HepG2 (cell line): ENCODE data around the gene ARMC5. TPM values are rescaled to one million over a fixed set of nuclear protein-coding genes. Genes with fewer than 3 reads are reported as not detected.

Experiments
- ATAC-seq: fragments of 200-7000 bp; cut with Tn5 transposase; 3 replicates; pipeline ENCODE4 v1.9.1; 2020; ENCODE audit warnings: mild to moderate bottlenecking, moderate library complexity
- BruUV-seq: library from RNA; stranded (reverse); fragments of 400-500 nt; replicated peaks from 2 replicates; lab custom pipeline; 2021; lab: Mats Ljungman, UMichigan
- CTCF ChIA-PET: fragments of 300-600 bp; formaldehyde crosslinking; extraction: SDS; loops from one replicate; lab custom pipeline; 2021; ENCODE audit warnings: low total read pairs, inconsistent platforms, low intra/inter-chr PET ratio; lab: Yijun Ruan, JAX
- POLR2A ChIA-PET: fragments of 350-600 bp; sonication (Branson Sonifier 250); formaldehyde crosslinking; loops from one replicate; lab custom pipeline; 2020; ENCODE audit warnings: antibody characterized with exemption, inconsistent platforms; lab: Yijun Ruan, JAX
- DNase-seq: peaks from one replicate; pipeline ENCODE4 v3.0.0-alpha.2; 2015; ENCODE audit warnings: low spot score
- FAIRE-seq: peaks from 3 replicates; lab custom pipeline; 2011; peaks lifted over from hg19 to GRCh38; lab: Jason Lieb, UNC
- H2AFZ ChIP-seq: one replicate; pipeline ENCODE4 v1.6.1; 2011; ENCODE audit warnings: low read length, inconsistent platforms
- H3K27ac ChIP-seq: fragments of 300-600 bp; 3 replicates; pipeline ENCODE4 v1.8.0; 2011; ENCODE audit warnings: mixed run types, mild to moderate bottlenecking, mixed read lengths, low read length, inconsistent platforms; ENCODE audit not compliant: insufficient read depth; ENCODE audit errors: extremely low read length
- H3K27me3 ChIP-seq, 2 experiments: fragments of 200-600 bp in 1 of 2; 2 replicates in 1 of 2; 3 replicates in 1 of 2; pipeline versions ENCODE4 v1.6.0 to v1.8.0; 2011; ENCODE audit warnings: low read length in 2 of 2, mild to moderate bottlenecking in 2 of 2, moderate library complexity in 2 of 2, inconsistent platforms in 1 of 2; ENCODE audit not compliant: insufficient read depth in 2 of 2, control insufficient read depth in 1 of 2
- H3K36me3 ChIP-seq, 2 experiments: fragments of 200-600 bp in 1 of 2; replicated peaks in 1 of 2; 2 replicates in 1 of 2; 3 replicates in 1 of 2; pipeline versions ENCODE4 v1.5.1 to v1.8.0; 2011; ENCODE audit warnings: low read length in 2 of 2, inconsistent platforms in 1 of 2; ENCODE audit not compliant: insufficient read depth in 2 of 2, control insufficient read depth in 1 of 2
- H3K4me1 ChIP-seq: 2 replicates; pipeline ENCODE4 v1.5.1; 2012; ENCODE audit warnings: low read length, inconsistent platforms; ENCODE audit not compliant: insufficient read depth
- H3K4me2 ChIP-seq: 2 replicates; pipeline ENCODE4 v1.6.0; 2011; ENCODE audit warnings: low read depth, low read length, inconsistent platforms
- H3K4me3 ChIP-seq, 3 experiments: fragments of 200-600 bp in 1 of 3; sonication (generic), shearing (Covaris generic) in 1 of 3; replicated peaks in 1 of 3; 2 replicates each; pipeline ENCODE4 v1.5.1; 2011 to 2016; ENCODE audit warnings: low read length in 3 of 3, inconsistent platforms in 2 of 3, low read depth in 2 of 3, mild to moderate bottlenecking in 2 of 3, control low read depth in 1 of 3, mixed read lengths in 1 of 3; ENCODE audit not compliant: insufficient read depth in 1 of 3
- H3K79me2 ChIP-seq: one replicate; pipeline ENCODE4 v1.6.1; 2011; ENCODE audit warnings: low read length, inconsistent platforms; ENCODE audit not compliant: insufficient read depth
- H3K9ac ChIP-seq: 2 replicates; pipeline ENCODE4 v1.6.0; 2011; ENCODE audit warnings: mild to moderate bottlenecking, low read depth, low read length, inconsistent platforms; ENCODE audit not compliant: insufficient read depth
- H3K9me3 ChIP-seq: 2 replicates; pipeline ENCODE4 v1.5.1; 2012; ENCODE audit warnings: mild to moderate bottlenecking, low read length
- H4K20me1 ChIP-seq: 2 replicates; pipeline ENCODE4 v1.6.0; 2011; ENCODE audit warnings: inconsistent platforms, mild to moderate bottlenecking, low read length, moderate library complexity; ENCODE audit not compliant: insufficient read depth
- AHDC1 ChIP-seq: sonication (generic); formaldehyde crosslinking; IDR thresholded peaks from 2 replicates; pipeline ENCODE4 v1.5.1; 2020; ENCODE audit warnings: mild to moderate bottlenecking, missing genetic modification reagents, borderline replicate concordance
- CCAR2 ChIP-seq: fragments of 200-400 bp; formaldehyde crosslinking; optimal IDR thresholded peaks from 2 replicates; pipeline ENCODE3; 2018; ENCODE audit warnings: low read depth, mild to moderate bottlenecking, low read length, moderate library complexity
- HDAC1 ChIP-seq: sonication (generic); formaldehyde crosslinking; IDR thresholded peaks from 2 replicates; pipeline ENCODE4 v1.5.1; 2020; ENCODE audit warnings: mild to moderate bottlenecking, missing genetic modification reagents
- PAF1 ChIP-seq: IDR thresholded peaks from 2 replicates; pipeline ENCODE4 v1.6.1; 2016; ENCODE audit warnings: missing genetic modification reagents, missing compliant biosample characterization
- PAXIP1 ChIP-seq: sonication (generic); formaldehyde crosslinking; conservative IDR thresholded peaks from 2 replicates; pipeline ENCODE4 v1.4.0; 2020; ENCODE audit warnings: mild to moderate bottlenecking, missing genetic modification reagents, moderate library complexity
- POLR2AphosphoS5 ChIP-seq: IDR thresholded peaks from 2 replicates; pipeline ENCODE4 v1.6.1; 2012; ENCODE audit warnings: low read depth, low read length
- SIN3A ChIP-seq: IDR thresholded peaks from 2 replicates; pipeline ENCODE4 v1.6.1; 2011; ENCODE audit warnings: low read depth, mild to moderate bottlenecking, control low read depth, low read length, borderline replicate concordance
- WGBS: methylation state at CpG from one replicate; pipeline ENCODE4 v1.1.6; 2017; ENCODE audit warnings: low lambda C conversion rate; 5-methylcytosine and 5-hydroxymethylcytosine counted together
- in situ Hi-C: cut with HindIII; loops from 2 replicates; pipeline ENCODE4 v1.10.0; 2017; ENCODE audit warnings: low pct_unique_long_range_greater_than_20kb; ENCODE audit not compliant: extremely low pct_ligation_motif_present
- intact Hi-C: fragments of 100-400 bp; cut with micrococcal nuclease; formaldehyde crosslinking; loops from one replicate; pipeline ENCODE4 v1.10.0; 2022; ENCODE audit not compliant: unreplicated experiment
- polyA plus RNA-seq, 8 experiments: library from polyadenylated mRNA; depleted of rRNA in 3 of 8; stranded (reverse) in 7 of 8; unstranded in 1 of 8; fragments of >200 nt; fragmentation: Illumina TruSeq in 4 of 8; extraction: Trizol in 4 of 8; gene quantifications; 2 replicates each; pipeline versions ENCODE4 v1.2.1 to v1.2.3, GENCODE V29; 2011 to 2016; ENCODE audit warnings: low read depth in 4 of 8, missing spikeins in 1 of 8, mixed read lengths in 1 of 8; ENCODE audit not compliant: insufficient read depth in 1 of 8
- total RNA-seq, 5 experiments: library from RNA; depleted of rRNA; stranded (reverse); fragments of >200 nt; fragmentation: Illumina TruSeq; extraction: Trizol; gene quantifications; 2 replicates each; pipeline ENCODE4 v1.2.3, GENCODE V29; 2016; ENCODE audit warnings: low read depth in 1 of 5

Gene ARMC5
- total and polyA plus RNA-seq, 2 of the 13 experiments (the other 11 are each of a cell fraction or from before 2014, with no cell fraction given), result 10.8 to 22.3 TPM

GRCh38 chr16:31501966-31502348 lies 42.7 kb downstream of the ARMC5 start:
- peaks cover 7% of the 10 kb centered on the region for H3K79me2 ChIP-seq
- H3K4me1 ChIP-seq, result peaks cover 45% of the 10 kb centered on the region
- no peak overlapping the region for H3K4me3 ChIP-seq
- intact Hi-C loops, result no loop called here
- H2AFZ ChIP-seq, result no peak overlapping the region
- POLR2A ChIA-PET, result interaction anchor here (0.9 to 2.5 kb wide), 4 partner anchors 13 to 372 kb away, joined by 3 to 13 read pairs (median 4); partner anchors contain the start of genes ARMC5 and ZNF267
- no peaks in the 10 kb centered on the region for H3K9me3 ChIP-seq
- no peak for DNase-seq
- no TSS peak for BruUV-seq
- no peaks in the 10 kb centered on the region for H3K27me3 ChIP-seq
- H3K4me2 ChIP-seq, result no peak overlapping the region
- peaks cover 11 to 44% of the 10 kb centered on the region in 2 experiments; a peak in 4 of 5 replicates for H3K36me3 ChIP-seq
- TF ChIP-seq HDAC1 (0 out of 2 replicates have a peak, but pooled peaks have one; percentile 1), AHDC1 (CRISPR knock-in tag) (0 out of 2 replicates have a peak, but pooled peaks have one; percentile 13), PAXIP1 (CRISPR knock-in tag) (0 out of 2 replicates have a peak, but pooled peaks have one; percentile 3), POLR2AphosphoS5 (0 out of 2 replicates have a peak, but pooled peaks have one; percentile 15), SIN3A (0 out of 2 replicates have a peak, but pooled peaks have one; percentile 6), CCAR2 (no peak), PAF1 (CRISPR knock-in tag) (no peak)
- TF ChIP-seq, all 625 proteins: peak for 5
- 68% methylated on average over 4 of the region's 4 CpGs for WGBS
- H3K27ac ChIP-seq, result peak overlapping the region; percentile 1
- no peak overlapping the region for H3K9ac ChIP-seq
- FAIRE-seq (no peak), ATAC-seq (peak; percentile 37)
- H4K20me1 ChIP-seq, result no peaks in the 10 kb centered on the region
- CTCF ChIA-PET, result no interaction called here
- in situ Hi-C loops, result no loop called here
